Gastrocnemius medialis (tissue), 4 donors: ENCODE results near the gene ITGA11.

Experiments used
- CTCF ChIP-seq, 5 experiments: fragments of 450-650 bp in 3 of 5; fragments of 200-600 bp in 2 of 5; sonication (generic) in 2 of 5; IDR thresholded peaks in 4 of 5; conservative IDR thresholded peaks in 1 of 5; 1 replicate in 4 of 5; 2 replicates in 1 of 5; pipeline ENCODE4 v1.5.1; 2016 to 2019; ENCODE audit warnings: antibody characterized with exemption in 5 of 5, mild to moderate bottlenecking in 3 of 5, moderate library complexity in 3 of 5
- POLR2A ChIP-seq, 2 donors: fragments of 450-650 bp; IDR thresholded peaks; one replicate each; pipeline ENCODE4 v1.6.1; 2017; ENCODE audit warnings: antibody characterized with exemption in 2 of 2, mild to moderate bottlenecking in 2 of 2, moderate library complexity in 2 of 2

GRCh38 chr15:68321229-68321628, 110.7 kb downstream of the ITGA11 start:
- TF ChIP-seq CTCF (IDR thresholded peaks at IDR 0.05 in 4 of 5, conservative IDR thresholded peaks at IDR 0.05 in 1 of 5) (no peak), POLR2A (IDR thresholded peaks at IDR 0.05) (no peak)
